ENCODE data around the gene CLDN2.

GRCh38 chrX:106897259-106897658 lies 22.9 kb upstream of the CLDN2 start:
- no peak for TF ChIP-seq TAF1 (conservative IDR thresholded peaks at IDR 0.05)
- no peak for TF ChIP-seq FOXA1 (IDR thresholded peaks at IDR 0.05)
- TF ChIP-seq CTCF (IDR thresholded peaks at IDR 0.05; ENCODE audit: low read depth, low read length, missing input control), result no peak
- no peak for TF ChIP-seq ZBTB33 (IDR thresholded peaks at IDR 0.05)
- TF ChIP-seq HNF4A (conservative IDR thresholded peaks at IDR 0.05), result no peak
- TF ChIP-seq, protein P1, sequence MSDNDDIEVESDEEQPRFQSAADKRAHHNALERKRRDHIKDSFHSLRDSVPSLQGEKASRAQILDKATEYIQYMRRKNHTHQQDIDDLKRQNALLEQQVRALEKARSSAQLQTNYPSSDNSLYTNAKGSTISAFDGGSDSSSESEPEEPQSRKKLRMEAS (IDR thresholded peaks at IDR 0.05), result no peak
- TF ChIP-seq YY1 (IDR thresholded peaks at IDR 0.05), result no peak
- no peak for TF ChIP-seq SP1 (IDR thresholded peaks at IDR 0.05)
- no peak for TF ChIP-seq JUND (IDR thresholded peaks at IDR 0.05)
- TF ChIP-seq, protein P2, sequence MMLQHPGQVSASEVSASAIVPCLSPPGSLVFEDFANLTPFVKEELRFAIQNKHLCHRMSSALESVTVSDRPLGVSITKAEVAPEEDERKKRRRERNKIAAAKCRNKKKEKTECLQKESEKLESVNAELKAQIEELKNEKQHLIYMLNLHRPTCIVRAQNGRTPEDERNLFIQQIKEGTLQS (IDR thresholded peaks at IDR 0.05), result no peak

Data from liver (tissue), 3 donors.